ENCODE results near the gene STK39. TPM values are rescaled to one million over a fixed set of nuclear protein-coding genes. Genes with fewer than 3 reads are reported as not detected.

The STK39 gene
- total RNA-seq, 2 experiments from 2014 or later = 17.7 to 41.1 TPM

- TF ChIP-seq CTCF (conservative IDR thresholded peaks at IDR 0.05; ENCODE audit: low read length) (no peak), EZH2phosphoT487 (IDR thresholded peaks at IDR 0.05; ENCODE audit: borderline replicate concordance, low read depth, low read length) (no peak)
- BruUV-seq (replicated peaks) = no TSS peak
- ChIA-PET CTCF (ENCODE audit: unreplicated experiment) (no interaction called here), POLR2A (no interaction called here)
- no peaks in the 10 kb centered on the region for H3K9me3 ChIP-seq (ENCODE audit: low read length)
- H3K4me2 ChIP-seq (ENCODE audit: low read length) = no peak overlapping the region
- intact Hi-C loops (cut with micrococcal nuclease; ENCODE audit: unreplicated experiment) = no loop called here
- H2AFZ ChIP-seq (ENCODE audit: low read length) = no peak overlapping the region
- H4K20me1 ChIP-seq (ENCODE audit: insufficient read depth, low read length) = no peaks in the 10 kb centered on the region
- H3K4me1 ChIP-seq (ENCODE audit: insufficient read depth, low read length, poor library complexity, severe bottlenecking) = no peaks in the 10 kb centered on the region
- H3K79me2 ChIP-seq (ENCODE audit: insufficient read depth, low read depth, low read length) = no peaks in the 10 kb centered on the region
- H3K4me3 ChIP-seq (ENCODE audit: low read depth, low read length, poor library complexity, severe bottlenecking) = no peak overlapping the region
- no peak overlapping the region for H3K27ac ChIP-seq (ENCODE audit: low read depth, low read length, poor library complexity, severe bottlenecking)
- 0 out of 2 replicates have a peak, but pooled peaks cover 1% of the 10 kb centered on the region for H3K36me3 ChIP-seq (ENCODE audit: insufficient read depth, low read length)
- no peaks in the 10 kb centered on the region for H3K9me2 ChIP-seq (ENCODE audit: insufficient read depth, low read length)
- no peak for DNase-seq (ENCODE audit: low spot score)
Measured at GRCh38 chr2:167954495-167954894, 292.9 kb downstream of the STK39 start.

GRCh38 chr2:167953776-167954175 is 293.6 kb downstream of the STK39 start:
- POLR2A ChIA-PET = no interaction called here
- BruUV-seq (replicated peaks) = no TSS peak
- H4K20me1 ChIP-seq (ENCODE audit: insufficient read depth, low read length) = no peaks in the 10 kb centered on the region
- TF ChIP-seq EZH2phosphoT487 (IDR thresholded peaks at IDR 0.05; ENCODE audit: borderline replicate concordance, low read depth, low read length) = no peak
- TF ChIP-seq CTCF (conservative IDR thresholded peaks at IDR 0.05; ENCODE audit: low read length) = no peak
- H3K4me1 ChIP-seq (ENCODE audit: insufficient read depth, low read length, poor library complexity, severe bottlenecking) = no peaks in the 10 kb centered on the region
- intact Hi-C loops (cut with micrococcal nuclease; ENCODE audit: unreplicated experiment) = no loop called here
- H3K36me3 ChIP-seq (ENCODE audit: insufficient read depth, low read length) = no peaks in the 10 kb centered on the region
- no peaks in the 10 kb centered on the region for H3K9me3 ChIP-seq (ENCODE audit: low read length)
- no peak for DNase-seq (ENCODE audit: low spot score)
- H3K79me2 ChIP-seq (ENCODE audit: insufficient read depth, low read depth, low read length) = no peaks in the 10 kb centered on the region
- no peak overlapping the region for H2AFZ ChIP-seq (ENCODE audit: low read length)
- H3K4me3 ChIP-seq (ENCODE audit: low read depth, low read length, poor library complexity, severe bottlenecking) = no peak overlapping the region
- H3K9me2 ChIP-seq (ENCODE audit: insufficient read depth, low read length) = no peaks in the 10 kb centered on the region
- no peak overlapping the region for H3K27ac ChIP-seq (ENCODE audit: low read depth, low read length, poor library complexity, severe bottlenecking)
- CTCF ChIA-PET (ENCODE audit: unreplicated experiment) = no interaction called here
- H3K4me2 ChIP-seq (ENCODE audit: low read length) = no peak overlapping the region

- H3K4me2 ChIP-seq (ENCODE audit: low read length) = no peak overlapping the region
- no peak overlapping the region for H3K4me3 ChIP-seq (ENCODE audit: low read depth, low read length, poor library complexity, severe bottlenecking)
- H3K4me1 ChIP-seq (ENCODE audit: insufficient read depth, low read length, poor library complexity, severe bottlenecking) = no peaks in the 10 kb centered on the region
- no TSS peak for BruUV-seq (replicated peaks)
- H3K9me3 ChIP-seq (ENCODE audit: low read length) = no peaks in the 10 kb centered on the region
- DNase-seq (ENCODE audit: low spot score) = no peak
- no peak overlapping the region for H3K27ac ChIP-seq (ENCODE audit: low read depth, low read length, poor library complexity, severe bottlenecking)
- H4K20me1 ChIP-seq (ENCODE audit: insufficient read depth, low read length) = no peaks in the 10 kb centered on the region
- TF ChIP-seq EZH2phosphoT487 (IDR thresholded peaks at IDR 0.05; ENCODE audit: borderline replicate concordance, low read depth, low read length) (no peak), CTCF (conservative IDR thresholded peaks at IDR 0.05; ENCODE audit: low read length) (no peak)
- H3K9me2 ChIP-seq (ENCODE audit: insufficient read depth, low read length) = no peaks in the 10 kb centered on the region
- no peak overlapping the region for H2AFZ ChIP-seq (ENCODE audit: low read length)
- no peaks in the 10 kb centered on the region for H3K79me2 ChIP-seq (ENCODE audit: insufficient read depth, low read depth, low read length)
- CTCF ChIA-PET (ENCODE audit: unreplicated experiment) = no interaction called here
- POLR2A ChIA-PET = interaction anchor here (0.6 kb wide), 1 partner anchor 98 kb away, joined by 3 read pairs; no protein-coding TSS in a partner anchor
- no peaks in the 10 kb centered on the region for H3K36me3 ChIP-seq (ENCODE audit: insufficient read depth, low read length)
- intact Hi-C loops (cut with micrococcal nuclease; ENCODE audit: unreplicated experiment) = no loop called here
Measured at GRCh38 chr2:167950571-167950970, 296.8 kb downstream of the STK39 start.
